SU-DHL-6 (cell line): ENCODE results near the gene XPNPEP2.

Experiments used
- H2AFZ ChIP-seq: fragments of 200-600 bp; sonication (generic); 2 replicates; pipeline ENCODE4 v1.6.1; 2014; ENCODE audit warnings: low read depth, mild to moderate bottlenecking, moderate library complexity, mixed read lengths, antibody characterized with exemption, low read length; ENCODE audit not compliant: severe bottlenecking
- H3F3A ChIP-seq: fragments of 200-600 bp; shearing (Covaris generic); 2 replicates; pipeline ENCODE4 v1.6.0; 2016; ENCODE audit warnings: antibody characterized with exemption, mild to moderate bottlenecking; ENCODE audit not compliant: insufficient read depth
- H3K27ac ChIP-seq: fragments of 200-600 bp; sonication (generic); 2 replicates; pipeline ENCODE4 v1.5.1; 2016; ENCODE audit warnings: low read depth, mild to moderate bottlenecking, low read length, moderate library complexity, mixed read lengths
- H3K27me3 ChIP-seq: fragments of 200-600 bp; sonication (generic), shearing (Covaris generic); 2 replicates; pipeline ENCODE4 v1.6.0; 2014; ENCODE audit warnings: mild to moderate bottlenecking, low read length
- H3K36me3 ChIP-seq: fragments of 200-600 bp; sonication (generic); 2 replicates; pipeline ENCODE4 v1.6.1; 2014; ENCODE audit warnings: mild to moderate bottlenecking, low read length, mixed read lengths
- H3K4me2 ChIP-seq: fragments of 300-600, 200-600 bp; shearing (Covaris generic), sonication (generic); 2 replicates; pipeline ENCODE4 v1.6.0; 2014; ENCODE audit warnings: low read length, low read depth, mild to moderate bottlenecking; ENCODE audit not compliant: poor library complexity, severe bottlenecking
- H3K4me3 ChIP-seq: fragments of 200-600 bp; sonication (generic); 2 replicates; pipeline ENCODE4 v1.5.1; 2014; ENCODE audit warnings: antibody characterized with exemption, low read length, mild to moderate bottlenecking, mixed read lengths; ENCODE audit not compliant: insufficient read depth, poor library complexity, severe bottlenecking
- H3K79me2 ChIP-seq: fragments of 200-600 bp; sonication (generic); 2 replicates; pipeline ENCODE4 v1.6.1; 2014; ENCODE audit warnings: mild to moderate bottlenecking, low read length, moderate library complexity; ENCODE audit not compliant: insufficient read depth
- H3K9ac ChIP-seq: fragments of 200-600 bp; sonication (generic); 2 replicates; pipeline ENCODE4 v1.7.0; 2014; ENCODE audit warnings: mild to moderate bottlenecking, low read length
- H3K9me2 ChIP-seq: fragments of 200-600 bp; sonication (generic); replicated peaks from 2 replicates; pipeline ENCODE4 v1.6.1; 2014; ENCODE audit warnings: low read length; ENCODE audit not compliant: insufficient read depth
- H3K9me3 ChIP-seq: fragments of 200-600 bp; sonication (generic); 2 replicates; pipeline ENCODE4 v1.6.1; 2014; ENCODE audit warnings: low read length, mixed read lengths; ENCODE audit not compliant: insufficient read depth
- H4K20me1 ChIP-seq: fragments of 200-600 bp; sonication (generic); 2 replicates; pipeline ENCODE4 v1.6.1; 2014; ENCODE audit warnings: low read depth, mild to moderate bottlenecking, antibody characterized with exemption, low read length, moderate library complexity, mixed read lengths
- EZH2phosphoT487 ChIP-seq: fragments of 200-600 bp; sonication (generic), shearing (Covaris generic); conservative IDR thresholded peaks from 2 replicates; pipeline ENCODE4 v1.6.1; 2018; ENCODE audit warnings: mild to moderate bottlenecking, antibody characterized with exemption, low read length, moderate library complexity, mixed read lengths
- TF ChIP-seq, protein P1 (sequence below): fragments of 200-600 bp; sonication (generic); IDR thresholded peaks from one replicate; pipeline ENCODE4 v1.5.1; 2017; ENCODE audit warnings: antibody characterized with exemption, mild to moderate bottlenecking, low read length, moderate library complexity; ENCODE audit not compliant: insufficient read depth, poor library complexity, severe bottlenecking

Gene XPNPEP2

DNA sequence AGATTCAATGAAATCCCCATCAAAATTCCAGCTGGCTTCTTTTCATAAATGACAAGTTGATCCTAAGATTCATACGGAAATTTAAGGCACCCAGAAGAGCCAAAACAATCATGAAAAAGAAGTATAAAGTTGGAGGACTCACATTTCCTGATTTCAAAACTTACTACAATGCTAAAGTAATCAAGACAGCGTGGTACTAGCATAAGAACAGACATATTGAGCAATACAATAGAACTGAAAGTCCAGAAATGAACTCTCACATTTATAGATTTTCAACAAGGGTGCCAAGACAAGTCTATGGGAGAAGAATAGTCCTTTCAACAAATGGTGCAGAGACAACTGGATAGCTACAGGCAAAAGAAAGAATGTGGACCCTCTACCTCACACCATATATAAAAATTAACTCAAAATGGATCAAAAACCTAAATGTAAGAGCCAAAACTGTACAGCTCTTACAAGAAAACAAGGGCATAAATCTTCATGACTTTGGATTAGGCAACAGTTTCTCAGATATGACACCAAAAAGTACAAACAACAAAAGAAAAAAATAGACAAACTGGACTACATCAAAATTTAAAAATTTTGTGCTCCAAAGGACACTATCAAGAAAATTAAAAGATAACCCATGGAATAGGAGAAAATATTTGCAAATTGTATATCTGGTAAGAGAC is 69.5 kb downstream of the XPNPEP2 start:
- TF ChIP-seq, protein P1, sequence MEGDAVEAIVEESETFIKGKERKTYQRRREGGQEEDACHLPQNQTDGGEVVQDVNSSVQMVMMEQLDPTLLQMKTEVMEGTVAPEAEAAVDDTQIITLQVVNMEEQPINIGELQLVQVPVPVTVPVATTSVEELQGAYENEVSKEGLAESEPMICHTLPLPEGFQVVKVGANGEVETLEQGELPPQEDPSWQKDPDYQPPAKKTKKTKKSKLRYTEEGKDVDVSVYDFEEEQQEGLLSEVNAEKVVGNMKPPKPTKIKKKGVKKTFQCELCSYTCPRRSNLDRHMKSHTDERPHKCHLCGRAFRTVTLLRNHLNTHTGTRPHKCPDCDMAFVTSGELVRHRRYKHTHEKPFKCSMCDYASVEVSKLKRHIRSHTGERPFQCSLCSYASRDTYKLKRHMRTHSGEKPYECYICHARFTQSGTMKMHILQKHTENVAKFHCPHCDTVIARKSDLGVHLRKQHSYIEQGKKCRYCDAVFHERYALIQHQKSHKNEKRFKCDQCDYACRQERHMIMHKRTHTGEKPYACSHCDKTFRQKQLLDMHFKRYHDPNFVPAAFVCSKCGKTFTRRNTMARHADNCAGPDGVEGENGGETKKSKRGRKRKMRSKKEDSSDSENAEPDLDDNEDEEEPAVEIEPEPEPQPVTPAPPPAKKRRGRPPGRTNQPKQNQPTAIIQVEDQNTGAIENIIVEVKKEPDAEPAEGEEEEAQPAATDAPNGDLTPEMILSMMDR = no peak
- no peak for TF ChIP-seq EZH2phosphoT487

DNA sequence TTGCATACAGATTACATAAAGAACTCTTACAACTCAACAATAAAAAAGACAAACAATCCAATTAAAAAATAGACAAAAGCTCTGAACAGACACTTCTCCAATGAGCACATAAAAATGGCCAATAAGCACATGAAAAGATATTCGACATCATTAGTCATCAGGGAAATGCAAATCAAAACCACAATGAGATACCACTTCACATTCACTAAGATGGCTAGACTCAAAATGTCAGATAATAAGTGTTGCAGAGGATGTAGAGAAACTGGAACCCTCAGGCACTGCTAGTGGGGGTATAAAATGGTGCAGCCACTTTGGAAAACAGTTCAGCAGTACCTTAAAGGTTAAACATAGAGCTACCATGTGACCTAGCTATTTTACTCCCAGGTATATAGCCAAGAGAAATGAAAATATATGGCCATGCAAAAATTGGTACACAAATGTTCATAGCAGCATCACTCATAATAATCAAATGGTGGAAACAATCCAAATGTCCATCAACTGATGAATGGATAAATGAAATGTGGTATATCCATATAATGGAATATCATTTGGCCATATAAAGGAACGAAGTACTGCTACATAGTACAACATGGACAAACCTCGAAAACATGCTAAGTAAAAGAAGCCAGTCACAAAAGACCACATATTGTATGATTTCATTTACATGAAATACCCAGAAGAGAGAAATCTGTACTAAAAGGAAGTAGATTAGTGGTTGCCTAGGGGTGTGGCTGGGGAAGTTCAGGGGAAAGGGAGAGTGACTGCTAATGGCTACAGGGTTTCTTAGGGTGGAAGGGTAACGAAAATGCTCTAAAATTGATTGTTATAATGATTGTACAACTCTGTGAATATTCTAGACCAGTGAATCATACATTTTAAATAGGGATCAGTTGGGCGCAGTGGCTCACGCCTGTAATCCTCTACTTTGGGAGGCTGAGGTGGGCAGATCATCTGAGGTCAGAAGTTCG is 70.3 kb downstream of the XPNPEP2 start:
- H3K4me2 ChIP-seq = no peak overlapping the region
- no peak overlapping the region for H2AFZ ChIP-seq
- no peak overlapping the region for H3K27ac ChIP-seq
- H3F3A ChIP-seq = no peaks in the 10 kb centered on the region
- H3K79me2 ChIP-seq = no peaks in the 10 kb centered on the region
- H3K9ac ChIP-seq = no peak overlapping the region
- no peaks in the 10 kb centered on the region for H3K27me3 ChIP-seq
- no peaks in the 10 kb centered on the region for H3K9me3 ChIP-seq
- TF ChIP-seq EZH2phosphoT487 = no peak
- TF ChIP-seq, protein P1 = no peak
- no peak overlapping the region for H3K4me3 ChIP-seq
- no peaks in the 10 kb centered on the region for H4K20me1 ChIP-seq
- H3K36me3 ChIP-seq = no peaks in the 10 kb centered on the region
- H3K9me2 ChIP-seq = no peaks in the 10 kb centered on the region

More for the DNA sequence above, 69.5 kb downstream of the XPNPEP2 start:
- H2AFZ ChIP-seq = no peak overlapping the region
- no peak overlapping the region for H3K27ac ChIP-seq
- no peaks in the 10 kb centered on the region for H4K20me1 ChIP-seq
- no peak overlapping the region for H3K4me2 ChIP-seq
- H3F3A ChIP-seq = no peaks in the 10 kb centered on the region
- H3K79me2 ChIP-seq = no peaks in the 10 kb centered on the region
- no peaks in the 10 kb centered on the region for H3K9me3 ChIP-seq
- H3K36me3 ChIP-seq = no peaks in the 10 kb centered on the region
- no peaks in the 10 kb centered on the region for H3K27me3 ChIP-seq
- no peak overlapping the region for H3K9ac ChIP-seq
- no peak overlapping the region for H3K4me3 ChIP-seq
- H3K9me2 ChIP-seq = no peaks in the 10 kb centered on the region

DNA sequence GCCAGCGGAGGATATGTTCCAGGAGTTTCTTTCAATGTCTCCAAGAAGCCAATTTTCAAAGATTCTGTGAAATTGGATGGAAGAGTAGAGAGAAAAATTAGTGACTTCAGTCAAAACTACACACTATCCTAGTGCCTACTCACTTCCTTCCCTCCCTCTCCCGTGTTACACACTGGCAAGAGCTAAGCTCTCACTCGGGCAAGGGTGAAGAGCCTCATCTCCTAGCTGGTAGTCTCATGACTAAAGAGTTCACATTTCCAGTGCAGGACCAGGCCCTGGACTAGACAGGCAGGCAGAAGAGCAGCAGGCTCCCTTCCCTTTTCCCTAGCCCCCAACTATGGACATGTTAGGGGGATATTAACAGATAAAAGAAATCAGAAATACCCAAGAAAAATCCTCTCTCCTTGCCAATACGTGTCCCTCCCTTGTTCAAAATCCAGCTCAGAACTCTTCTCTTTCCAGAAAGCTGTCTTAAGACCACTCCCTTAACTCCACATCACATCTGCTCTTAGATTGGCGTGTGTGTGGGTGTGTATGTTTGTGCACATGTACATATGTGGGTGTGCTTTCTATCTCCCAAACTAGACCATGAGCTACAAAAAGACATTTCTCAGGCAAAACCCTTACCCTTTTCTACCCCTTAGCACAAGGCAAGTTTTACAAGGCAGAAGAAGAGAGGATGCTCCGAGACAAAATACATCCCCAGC is 75.0 kb downstream of the XPNPEP2 start:
- Histone ChIP-seq H3K4me2 (no peak overlapping the region), H3K9me2 (no peaks in the 10 kb centered on the region), H3K9ac (no peak overlapping the region), H4K20me1 (no peaks in the 10 kb centered on the region), H3K4me3 (no peak overlapping the region), H3K27me3 (no peaks in the 10 kb centered on the region), H2AFZ (no peak overlapping the region), H3F3A (no peaks in the 10 kb centered on the region), H3K9me3 (no peaks in the 10 kb centered on the region), H3K27ac (no peak overlapping the region), H3K79me2 (no peaks in the 10 kb centered on the region), H3K36me3 (no peaks in the 10 kb centered on the region)
- TF ChIP-seq, protein P1 = no peak
- no peak for TF ChIP-seq EZH2phosphoT487
